Stimulated activated naive B cell treated with anti-CD40 and anti-IgM and Interleukin-4, amounts not matched to agents 10 μg/mL and 1 μg/mL and 100 μg/mL, for 72 hours (primary cell): ENCODE data around the gene SLC38A8.

ENCODE experiments used
- ATAC-seq, 2 donors: fragments of 150-1000 bp; cut with Tn5 transposase; replicated peaks; 2 replicates each; pipeline ENCODE4 v1.10.0; 2021; ENCODE audit warnings: moderate library complexity in 1 of 2
- DNase-seq: peaks from one replicate; pipeline ENCODE4 v3.0.0; 2021
- H3K27ac Mint-ChIP-seq: one replicate; pipeline ENCODE4 v1.8.0; 2022; ENCODE audit warnings: mild to moderate bottlenecking, mixed read lengths
- H3K27me3 Mint-ChIP-seq, 2 donors: one replicate each; pipeline ENCODE4 v1.8.0; 2022; ENCODE audit warnings: mixed read lengths in 2 of 2
- H3K36me3 Mint-ChIP-seq, 2 donors: one replicate each; pipeline ENCODE4 v1.8.0; 2022; ENCODE audit warnings: mixed read lengths in 2 of 2, mild to moderate bottlenecking in 1 of 2
- H3K4me1 Mint-ChIP-seq, 2 donors: one replicate each; pipeline ENCODE4 v1.8.0; 2022; ENCODE audit warnings: mixed read lengths in 2 of 2, mild to moderate bottlenecking in 1 of 2
- H3K4me3 Mint-ChIP-seq, 2 donors: one replicate each; pipeline ENCODE4 v1.8.0; 2022; ENCODE audit warnings: mild to moderate bottlenecking in 2 of 2, mixed read lengths in 2 of 2, moderate library complexity in 1 of 2
- H3K9me3 Mint-ChIP-seq, 2 donors: one replicate each; pipeline ENCODE4 v1.8.0; 2022; ENCODE audit warnings: mixed read lengths in 2 of 2, mild to moderate bottlenecking in 1 of 2

SLC38A8 gene

GRCh38 chr16:83968306-83968851, 74.2 kb downstream of the SLC38A8 start:
- DNase-seq (no peak), ATAC-seq (peak in 1 of 2 donors; percentile 45)
- peak overlapping the region; percentile 71 to 72 for H3K4me3 Mint-ChIP-seq
- no peaks in the 10 kb centered on the region for H3K9me3 Mint-ChIP-seq
- H3K27me3 Mint-ChIP-seq: peaks cover 36 to 52% of the 10 kb centered on the region in 2 donors
- peaks cover 7 to 10% of the 10 kb centered on the region in 2 donors for H3K4me1 Mint-ChIP-seq
- H3K27ac Mint-ChIP-seq: no peak overlapping the region
- H3K36me3 Mint-ChIP-seq: peaks cover 16 to 26% of the 10 kb centered on the region in 2 donors

- H3K4me3 Mint-ChIP-seq: peak within 1 kb of the TSS; percentile 71 to 72
- no peaks in the 10 kb centered on the region for H3K9me3 Mint-ChIP-seq
- no peak for DNase-seq
- H3K36me3 Mint-ChIP-seq: peaks cover 16 to 26% of the 10 kb centered on the region in 2 donors
- H3K27ac Mint-ChIP-seq: no peak within 1 kb of the TSS
- peak; percentile 72 to 78 for ATAC-seq
- H3K4me1 Mint-ChIP-seq: peaks cover 8 to 14% of the 10 kb centered on the region in 2 donors
- peaks cover 31 to 47% of the 10 kb centered on the region in 2 donors for H3K27me3 Mint-ChIP-seq
These were observed 74.7 kb downstream of the SLC38A8 start, which contains the start of gene NECAB2 for GRCh38 chr16:83967838-83968305. Gene NECAB2 (plus strand): TSS chr16:83968244. CDS start chr16:83968649, 405 bp downstream.

- Mint-ChIP-seq H3K4me1 (peaks cover 8 to 14% of the 10 kb centered on the region in 2 donors), H3K4me3 (no peak overlapping the region), H3K36me3 (peaks cover 16 to 26% of the 10 kb centered on the region in 2 donors), H3K27me3 (peaks cover 26 to 45% of the 10 kb centered on the region in 2 donors), H3K27ac (no peak overlapping the region), H3K9me3 (no peaks in the 10 kb centered on the region)
- ATAC-seq: no peak
- DNase-seq: no peak
These were observed 75.5 kb downstream of the SLC38A8 start for GRCh38 chr16:83967091-83967490.

GRCh38 chr16:83966153-83966696, 76.4 kb downstream of the SLC38A8 start:
- no peak overlapping the region for H3K27ac Mint-ChIP-seq
- peaks cover 8 to 14% of the 10 kb centered on the region in 2 donors for H3K4me1 Mint-ChIP-seq
- peaks cover 21 to 30% of the 10 kb centered on the region in 2 donors for H3K36me3 Mint-ChIP-seq
- H3K27me3 Mint-ChIP-seq: peaks cover 18 to 36% of the 10 kb centered on the region in 2 donors
- H3K4me3 Mint-ChIP-seq: no peak overlapping the region
- no peaks in the 10 kb centered on the region for H3K9me3 Mint-ChIP-seq
- ATAC-seq: no peak
- DNase-seq: no peak

GRCh38 chr16:83965444-83966152, 77.0 kb downstream of the SLC38A8 start:
- H3K27ac Mint-ChIP-seq: no peak overlapping the region
- DNase-seq: no peak
- no peaks in the 10 kb centered on the region for H3K9me3 Mint-ChIP-seq
- no peak for ATAC-seq
- no peak overlapping the region for H3K4me3 Mint-ChIP-seq
- H3K27me3 Mint-ChIP-seq: peaks cover 18 to 30% of the 10 kb centered on the region in 2 donors
- peaks cover 8 to 14% of the 10 kb centered on the region in 2 donors for H3K4me1 Mint-ChIP-seq
- peaks cover 27 to 36% of the 10 kb centered on the region in 2 donors for H3K36me3 Mint-ChIP-seq

GRCh38 chr16:83964684-83965443, 77.7 kb downstream of the SLC38A8 start:
- Mint-ChIP-seq H3K27me3 (peaks cover 16 to 24% of the 10 kb centered on the region in 2 donors), H3K36me3 (peaks cover 31 to 38% of the 10 kb centered on the region in 2 donors), H3K9me3 (no peaks in the 10 kb centered on the region), H3K27ac (no peak overlapping the region), H3K4me1 (peaks cover 9 to 12% of the 10 kb centered on the region in 2 donors), H3K4me3 (no peak overlapping the region)
- DNase-seq (no peak), ATAC-seq (no peak)

GRCh38 chr16:83963277-83964119, 79.1 kb downstream of the SLC38A8 start:
- DNase-seq (no peak), ATAC-seq (no peak)
- H3K27ac Mint-ChIP-seq: no peak overlapping the region
- peaks cover 38 to 45% of the 10 kb centered on the region in 2 donors for H3K36me3 Mint-ChIP-seq
- peaks cover 8 to 12% of the 10 kb centered on the region in 2 donors for H3K4me1 Mint-ChIP-seq
- no peak overlapping the region for H3K4me3 Mint-ChIP-seq
- H3K9me3 Mint-ChIP-seq: no peaks in the 10 kb centered on the region
- H3K27me3 Mint-ChIP-seq: peaks cover 6 to 13% of the 10 kb centered on the region in 2 donors

- no peak overlapping the region for H3K4me3 Mint-ChIP-seq
- H3K4me1 Mint-ChIP-seq: peaks cover 9 to 13% of the 10 kb centered on the region in 2 donors
- ATAC-seq: no peak
- H3K27ac Mint-ChIP-seq: no peak overlapping the region
- H3K36me3 Mint-ChIP-seq: peaks cover 39 to 40% of the 10 kb centered on the region in 2 donors
- peaks cover 0 to 3% of the 10 kb centered on the region in 2 donors for H3K27me3 Mint-ChIP-seq
- DNase-seq: no peak
- no peaks in the 10 kb centered on the region for H3K9me3 Mint-ChIP-seq
These were observed 81.0 kb downstream of the SLC38A8 start for GRCh38 chr16:83961591-83961990.

GRCh38 chr16:83960521-83961249, 81.9 kb downstream of the SLC38A8 start:
- Mint-ChIP-seq H3K36me3 (peaks cover 32 to 35% of the 10 kb centered on the region in 2 donors), H3K4me1 (peaks cover 9 to 16% of the 10 kb centered on the region in 2 donors), H3K27ac (no peak overlapping the region), H3K27me3 (peaks cover 2 to 3% of the 10 kb centered on the region in 2 donors), H3K4me3 (no peak overlapping the region), H3K9me3 (no peaks in the 10 kb centered on the region)
- no peak for ATAC-seq
- DNase-seq: no peak
